Liver (tissue), 9 donors: ENCODE measurements around the gene NTHL1. TPM values are rescaled to one million over a fixed set of nuclear protein-coding genes. Genes with fewer than 3 reads are reported as not detected.

Experiments
- DNase-seq: peaks from one replicate; pipeline ENCODE4 v3.0.0-alpha.2; 2017; ENCODE audit warnings: low spot score
- H3K27ac ChIP-seq, 2 donors: one replicate each; pipeline ENCODE4 v1.7.0; 2013; ENCODE audit warnings: inconsistent platforms in 2 of 2, low read length in 2 of 2, control low read depth in 1 of 2, low read depth in 1 of 2, mild to moderate bottlenecking in 1 of 2
- H3K27me3 ChIP-seq, 4 donors: one replicate each; pipeline versions ENCODE4 v1.6.1 to v1.7.0; 2013; ENCODE audit warnings: low read length in 3 of 4, inconsistent platforms in 1 of 4, mild to moderate bottlenecking in 1 of 4, moderate library complexity in 1 of 4; ENCODE audit not compliant: control insufficient read depth in 4 of 4, insufficient read depth in 4 of 4
- H3K36me3 ChIP-seq, 4 donors: one replicate each; pipeline versions ENCODE4 v1.6.1 to v1.7.0; 2013; ENCODE audit warnings: low read length in 3 of 4, mild to moderate bottlenecking in 3 of 4, low read depth in 1 of 4, moderate library complexity in 1 of 4; ENCODE audit not compliant: control insufficient read depth in 4 of 4, insufficient read depth in 3 of 4
- H3K4me1 ChIP-seq, 4 donors: one replicate each; pipeline versions ENCODE4 v1.6.1 to v1.7.0; 2013; ENCODE audit warnings: low read length in 3 of 4, mild to moderate bottlenecking in 3 of 4, moderate library complexity in 1 of 4; ENCODE audit not compliant: control insufficient read depth in 4 of 4, insufficient read depth in 4 of 4
- H3K4me3 ChIP-seq, 3 donors: one replicate each; pipeline versions ENCODE4 v1.6.1 to v1.7.0; 2013; ENCODE audit warnings: low read length in 3 of 3, control low read depth in 1 of 3, low read depth in 1 of 3, mild to moderate bottlenecking in 1 of 3
- H3K9ac ChIP-seq, 2 donors: one replicate each; pipeline ENCODE4 v1.7.0; 2013; ENCODE audit warnings: low read length in 2 of 2, mild to moderate bottlenecking in 2 of 2, moderate library complexity in 2 of 2, control low read depth in 1 of 2, low read depth in 1 of 2
- H3K9me3 ChIP-seq, 4 donors: one replicate each; pipeline versions ENCODE4 v1.6.1 to v1.7.0; 2013; ENCODE audit warnings: low read length in 3 of 4; ENCODE audit not compliant: control insufficient read depth in 4 of 4
- ATF3 ChIP-seq: IDR thresholded peaks from 2 replicates; pipeline ENCODE4 v1.6.1; 2016; ENCODE audit warnings: antibody characterized with exemption
- EGR1 ChIP-seq, 2 donors: IDR thresholded peaks; 2 replicates each; pipeline ENCODE4 v1.6.1; 2016 to 2018; ENCODE audit warnings: antibody characterized with exemption in 2 of 2, low read depth in 2 of 2
- FOXA1 ChIP-seq: IDR thresholded peaks from 2 replicates; pipeline ENCODE4 v1.6.1; 2016; ENCODE audit warnings: antibody characterized with exemption
- HNF4G ChIP-seq: IDR thresholded peaks from 2 replicates; pipeline ENCODE4 v1.6.1; 2016; ENCODE audit warnings: antibody characterized with exemption
- RXRA ChIP-seq, 2 donors: IDR thresholded peaks; 2 replicates each; pipeline ENCODE4 v1.6.1; 2017 to 2018; ENCODE audit warnings: antibody characterized with exemption in 2 of 2, mild to moderate bottlenecking in 1 of 2
- SP1 ChIP-seq: IDR thresholded peaks from 2 replicates; pipeline ENCODE4 v1.6.1; 2018; ENCODE audit warnings: antibody characterized with exemption, mild to moderate bottlenecking
- TAF1 ChIP-seq: conservative IDR thresholded peaks from 2 replicates; pipeline ENCODE4 v1.6.1; 2016; ENCODE audit warnings: antibody characterized with exemption, mild to moderate bottlenecking
- WGBS: extraction: QIAGEN DNeasy Blood & Tissue Kit; methylation state at CpG from one replicate; pipeline ENCODE4 v1.1.7; 2013; 5-methylcytosine and 5-hydroxymethylcytosine counted together
- polyA plus RNA-seq, 2 donors: library from polyadenylated mRNA; stranded (reverse) in 1 of 2; unstranded in 1 of 2; fragments of 200-250 nt in 1 of 2; fragments of >200 nt in 1 of 2; fragmentation: Nextera tagmentation in 1 of 2; extraction: Ambion mirVana in 1 of 2; gene quantifications; one replicate each; pipeline versions ENCODE4 v1.2.1 to v1.2.3, GENCODE V29; 2013 to 2015
- total RNA-seq, 2 donors: library from RNA; depleted of rRNA; stranded (reverse); fragments of >200 nt; gene quantifications; one replicate each; pipeline ENCODE4 v1.2.3, GENCODE V29; 2014
- TF ChIP-seq, protein P1 (sequence below): IDR thresholded peaks from 2 replicates; pipeline ENCODE4 v1.6.1; 2016; ENCODE audit warnings: antibody characterized with exemption
- TF ChIP-seq, protein P2 (sequence below): IDR thresholded peaks from 2 replicates; pipeline ENCODE4 v1.6.1; 2016; ENCODE audit warnings: antibody characterized with exemption, mild to moderate bottlenecking
- TF ChIP-seq, protein P3 (sequence below): fragments of 150-350 bp; IDR thresholded peaks from 2 replicates; pipeline ENCODE4 v1.5.1; 2017; ENCODE audit warnings: improper control_type of control experiment, low read depth, low read length; ENCODE audit not compliant: missing input control
- TF ChIP-seq, protein P4 (sequence below): IDR thresholded peaks from 2 replicates; pipeline ENCODE4 v1.6.1; 2016; ENCODE audit warnings: antibody characterized with exemption
- donor health status: healthy.
- donor health status: healthy.
- donor health status: healthy.
- donor health status: healthy.
- donor health status: healthy.

NTHL1 gene
- total and polyA plus RNA-seq, 4 donors, result 10.4 to 166 (median 19.1) TPM

DNA sequence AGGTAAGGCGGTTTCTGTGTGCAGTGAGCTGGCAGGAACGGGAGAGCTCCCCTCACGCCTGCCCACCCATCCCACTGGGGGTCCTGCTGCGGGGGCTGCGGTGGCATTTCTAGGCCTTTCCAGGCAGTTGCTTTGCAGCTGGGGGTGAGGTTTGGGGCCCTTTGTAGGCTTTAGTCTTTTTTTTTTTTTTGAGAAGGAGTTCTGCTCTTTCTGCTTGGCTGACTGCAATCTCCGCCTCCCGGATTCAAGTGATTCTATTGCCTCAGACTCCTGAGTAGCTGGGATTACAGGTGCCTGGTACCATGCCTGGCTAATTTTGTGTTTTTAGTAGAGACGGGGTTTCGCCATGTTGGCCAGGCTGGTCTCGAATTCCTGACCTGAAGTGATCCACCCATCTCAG is 11.2 kb upstream of the NTHL1 start:
- no peak overlapping the region for H3K27ac ChIP-seq
- DNase-seq, result no peak
- no peak overlapping the region for H3K4me3 ChIP-seq
- H3K36me3 ChIP-seq, result peaks cover 6 to 53% (median 18%) of the 10 kb centered on the region in 4 donors
- 99% methylated on average over 10 of the region's 10 CpGs for WGBS
- no peaks in the 10 kb centered on the region for H3K9me3 ChIP-seq
- TF ChIP-seq TAF1, result no peak
- peaks cover 0 to 4% (median 3%) of the 10 kb centered on the region in 4 donors for H3K4me1 ChIP-seq
- no peak overlapping the region for H3K9ac ChIP-seq
- no peaks in the 10 kb centered on the region for H3K27me3 ChIP-seq

- Histone ChIP-seq H3K36me3 (peaks cover 8 to 53% (median 20%) of the 10 kb centered on the region in 4 donors), H3K9me3 (no peaks in the 10 kb centered on the region), H3K27me3 (no peaks in the 10 kb centered on the region), H3K4me3 (no peak overlapping the region), H3K9ac (no peak overlapping the region), H3K4me1 (peaks cover 0 to 4% (median 3%) of the 10 kb centered on the region in 4 donors), H3K27ac (no peak overlapping the region)
- WGBS, result 92% methylated on average over 13 of the region's 13 CpGs
- TF ChIP-seq, protein P1, sequence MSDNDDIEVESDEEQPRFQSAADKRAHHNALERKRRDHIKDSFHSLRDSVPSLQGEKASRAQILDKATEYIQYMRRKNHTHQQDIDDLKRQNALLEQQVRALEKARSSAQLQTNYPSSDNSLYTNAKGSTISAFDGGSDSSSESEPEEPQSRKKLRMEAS, result no peak
- TF ChIP-seq, protein P2, sequence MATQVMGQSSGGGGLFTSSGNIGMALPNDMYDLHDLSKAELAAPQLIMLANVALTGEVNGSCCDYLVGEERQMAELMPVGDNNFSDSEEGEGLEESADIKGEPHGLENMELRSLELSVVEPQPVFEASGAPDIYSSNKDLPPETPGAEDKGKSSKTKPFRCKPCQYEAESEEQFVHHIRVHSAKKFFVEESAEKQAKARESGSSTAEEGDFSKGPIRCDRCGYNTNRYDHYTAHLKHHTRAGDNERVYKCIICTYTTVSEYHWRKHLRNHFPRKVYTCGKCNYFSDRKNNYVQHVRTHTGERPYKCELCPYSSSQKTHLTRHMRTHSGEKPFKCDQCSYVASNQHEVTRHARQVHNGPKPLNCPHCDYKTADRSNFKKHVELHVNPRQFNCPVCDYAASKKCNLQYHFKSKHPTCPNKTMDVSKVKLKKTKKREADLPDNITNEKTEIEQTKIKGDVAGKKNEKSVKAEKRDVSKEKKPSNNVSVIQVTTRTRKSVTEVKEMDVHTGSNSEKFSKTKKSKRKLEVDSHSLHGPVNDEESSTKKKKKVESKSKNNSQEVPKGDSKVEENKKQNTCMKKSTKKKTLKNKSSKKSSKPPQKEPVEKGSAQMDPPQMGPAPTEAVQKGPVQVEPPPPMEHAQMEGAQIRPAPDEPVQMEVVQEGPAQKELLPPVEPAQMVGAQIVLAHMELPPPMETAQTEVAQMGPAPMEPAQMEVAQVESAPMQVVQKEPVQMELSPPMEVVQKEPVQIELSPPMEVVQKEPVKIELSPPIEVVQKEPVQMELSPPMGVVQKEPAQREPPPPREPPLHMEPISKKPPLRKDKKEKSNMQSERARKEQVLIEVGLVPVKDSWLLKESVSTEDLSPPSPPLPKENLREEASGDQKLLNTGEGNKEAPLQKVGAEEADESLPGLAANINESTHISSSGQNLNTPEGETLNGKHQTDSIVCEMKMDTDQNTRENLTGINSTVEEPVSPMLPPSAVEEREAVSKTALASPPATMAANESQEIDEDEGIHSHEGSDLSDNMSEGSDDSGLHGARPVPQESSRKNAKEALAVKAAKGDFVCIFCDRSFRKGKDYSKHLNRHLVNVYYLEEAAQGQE, result no peak
- no peak for TF ChIP-seq ATF3
- TF ChIP-seq, protein P3, sequence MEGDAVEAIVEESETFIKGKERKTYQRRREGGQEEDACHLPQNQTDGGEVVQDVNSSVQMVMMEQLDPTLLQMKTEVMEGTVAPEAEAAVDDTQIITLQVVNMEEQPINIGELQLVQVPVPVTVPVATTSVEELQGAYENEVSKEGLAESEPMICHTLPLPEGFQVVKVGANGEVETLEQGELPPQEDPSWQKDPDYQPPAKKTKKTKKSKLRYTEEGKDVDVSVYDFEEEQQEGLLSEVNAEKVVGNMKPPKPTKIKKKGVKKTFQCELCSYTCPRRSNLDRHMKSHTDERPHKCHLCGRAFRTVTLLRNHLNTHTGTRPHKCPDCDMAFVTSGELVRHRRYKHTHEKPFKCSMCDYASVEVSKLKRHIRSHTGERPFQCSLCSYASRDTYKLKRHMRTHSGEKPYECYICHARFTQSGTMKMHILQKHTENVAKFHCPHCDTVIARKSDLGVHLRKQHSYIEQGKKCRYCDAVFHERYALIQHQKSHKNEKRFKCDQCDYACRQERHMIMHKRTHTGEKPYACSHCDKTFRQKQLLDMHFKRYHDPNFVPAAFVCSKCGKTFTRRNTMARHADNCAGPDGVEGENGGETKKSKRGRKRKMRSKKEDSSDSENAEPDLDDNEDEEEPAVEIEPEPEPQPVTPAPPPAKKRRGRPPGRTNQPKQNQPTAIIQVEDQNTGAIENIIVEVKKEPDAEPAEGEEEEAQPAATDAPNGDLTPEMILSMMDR, result no peak
- no peak for TF ChIP-seq HNF4G
- TF ChIP-seq TAF1, result no peak
- no peak for TF ChIP-seq EGR1 (IDR thresholded peaks at IDR 0.05; ENCODE audit: low read depth in 2 of 2)
- no peak for TF ChIP-seq SP1
- TF ChIP-seq RXRA (IDR thresholded peaks at IDR 0.05), result no peak
- TF ChIP-seq, protein P4, sequence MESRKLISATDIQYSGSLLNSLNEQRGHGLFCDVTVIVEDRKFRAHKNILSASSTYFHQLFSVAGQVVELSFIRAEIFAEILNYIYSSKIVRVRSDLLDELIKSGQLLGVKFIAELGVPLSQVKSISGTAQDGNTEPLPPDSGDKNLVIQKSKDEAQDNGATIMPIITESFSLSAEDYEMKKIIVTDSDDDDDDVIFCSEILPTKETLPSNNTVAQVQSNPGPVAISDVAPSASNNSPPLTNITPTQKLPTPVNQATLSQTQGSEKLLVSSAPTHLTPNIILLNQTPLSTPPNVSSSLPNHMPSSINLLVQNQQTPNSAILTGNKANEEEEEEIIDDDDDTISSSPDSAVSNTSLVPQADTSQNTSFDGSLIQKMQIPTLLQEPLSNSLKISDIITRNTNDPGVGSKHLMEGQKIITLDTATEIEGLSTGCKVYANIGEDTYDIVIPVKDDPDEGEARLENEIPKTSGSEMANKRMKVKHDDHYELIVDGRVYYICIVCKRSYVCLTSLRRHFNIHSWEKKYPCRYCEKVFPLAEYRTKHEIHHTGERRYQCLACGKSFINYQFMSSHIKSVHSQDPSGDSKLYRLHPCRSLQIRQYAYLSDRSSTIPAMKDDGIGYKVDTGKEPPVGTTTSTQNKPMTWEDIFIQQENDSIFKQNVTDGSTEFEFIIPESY, result no peak
- TF ChIP-seq FOXA1, result no peak
- DNase-seq, result no peak
These were observed 10.8 kb upstream of the NTHL1 start for GRCh38 chr16:2058420-2058819.
